GM08714 (cell line): ENCODE measurements around the gene LPP.

Experiments used
- H3K4me3 ChIP-seq: fragments of 200-500 bp; sonication (Bioruptor generic); 2 replicates; pipeline ENCODE4 v1.5.1; 2014; ENCODE audit warnings: mild to moderate bottlenecking, low read length, inconsistent platforms
- ZNF274 ChIP-seq: IDR thresholded peaks from 2 replicates; pipeline ENCODE4 v1.6.1; 2012; ENCODE audit warnings: mild to moderate bottlenecking, low read depth, low read length

LPP gene

GRCh38 chr3:188278717-188279324, 124.9 kb downstream of the LPP start:
- TF ChIP-seq ZNF274: no peak
- H3K4me3 ChIP-seq: no peak overlapping the region

- no peak overlapping the region for H3K4me3 ChIP-seq
- no peak for TF ChIP-seq ZNF274
Observed at GRCh38 chr3:188279502-188280335, 125.8 kb downstream of the LPP start.

GRCh38 chr3:188280627-188281026, 126.7 kb downstream of the LPP start:
- H3K4me3 ChIP-seq: no peak overlapping the region
- TF ChIP-seq ZNF274: no peak

GRCh38 chr3:188282871-188283270, 128.9 kb downstream of the LPP start:
- H3K4me3 ChIP-seq: no peak overlapping the region
- no peak for TF ChIP-seq ZNF274

- H3K4me3 ChIP-seq: no peak overlapping the region
- no peak for TF ChIP-seq ZNF274
Observed at GRCh38 chr3:188283347-188283746, 129.4 kb downstream of the LPP start.

- H3K4me3 ChIP-seq: no peak overlapping the region
- no peak for TF ChIP-seq ZNF274
Observed at GRCh38 chr3:188284455-188285212, 130.7 kb downstream of the LPP start.

- no peak for TF ChIP-seq ZNF274
- no peak overlapping the region for H3K4me3 ChIP-seq
Observed at GRCh38 chr3:188286087-188286513, 132.1 kb downstream of the LPP start.

GRCh38 chr3:188287339-188287738, 133.4 kb downstream of the LPP start:
- no peak for TF ChIP-seq ZNF274
- H3K4me3 ChIP-seq: no peak overlapping the region

- H3K4me3 ChIP-seq: no peak overlapping the region
- no peak for TF ChIP-seq ZNF274
Observed at GRCh38 chr3:188287762-188288505, 134.0 kb downstream of the LPP start.

- TF ChIP-seq ZNF274: no peak
- no peak overlapping the region for H3K4me3 ChIP-seq
Observed at GRCh38 chr3:188292251-188292650, 138.3 kb downstream of the LPP start.

- no peak overlapping the region for H3K4me3 ChIP-seq
- TF ChIP-seq ZNF274: no peak
Observed at GRCh38 chr3:188292827-188293226, 138.9 kb downstream of the LPP start.

- TF ChIP-seq ZNF274: no peak
- no peak overlapping the region for H3K4me3 ChIP-seq
Observed at GRCh38 chr3:188294113-188294512, 140.2 kb downstream of the LPP start.

GRCh38 chr3:188294823-188295487, 141.0 kb downstream of the LPP start:
- no peak overlapping the region for H3K4me3 ChIP-seq
- TF ChIP-seq ZNF274: no peak
